Inflammatory macrophage treated with lipopolysaccharide for 4 hours (primary cell): Measurements from ENCODE around the gene CD93.

ENCODE experiments used
- DNase-seq: peaks from one replicate; pipeline ENCODE4 v3.0.0-alpha.2; 2020

Gene CD93

DNA sequence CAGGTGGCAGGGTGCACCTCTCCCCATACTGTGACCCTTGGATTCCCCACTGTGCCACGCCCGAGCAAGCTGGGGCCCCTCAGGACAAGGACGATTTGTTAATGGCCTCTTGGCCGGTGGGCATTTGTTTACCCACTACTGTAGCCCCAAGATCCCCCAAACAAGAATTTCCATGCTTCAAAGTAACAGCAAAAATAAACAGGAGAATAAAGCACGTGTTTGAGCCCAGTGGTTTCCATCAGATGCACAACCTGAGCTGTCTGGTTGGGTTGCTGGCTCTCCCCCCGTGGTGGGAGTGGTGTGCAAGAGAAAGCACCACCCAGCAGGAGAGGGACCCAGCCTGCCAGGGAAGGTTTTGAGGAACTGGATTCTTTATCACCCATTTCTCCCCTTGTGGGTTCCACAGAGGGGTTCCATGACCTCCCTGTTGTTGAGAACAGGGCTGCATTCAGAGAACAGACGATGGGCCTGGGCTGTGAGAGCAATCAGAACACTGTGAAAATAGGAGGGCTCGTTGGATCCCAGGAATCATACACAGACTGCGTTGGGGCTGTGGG lies 4.8 kb downstream of the CD93 start:
- DNase-seq, result no peak

DNA sequence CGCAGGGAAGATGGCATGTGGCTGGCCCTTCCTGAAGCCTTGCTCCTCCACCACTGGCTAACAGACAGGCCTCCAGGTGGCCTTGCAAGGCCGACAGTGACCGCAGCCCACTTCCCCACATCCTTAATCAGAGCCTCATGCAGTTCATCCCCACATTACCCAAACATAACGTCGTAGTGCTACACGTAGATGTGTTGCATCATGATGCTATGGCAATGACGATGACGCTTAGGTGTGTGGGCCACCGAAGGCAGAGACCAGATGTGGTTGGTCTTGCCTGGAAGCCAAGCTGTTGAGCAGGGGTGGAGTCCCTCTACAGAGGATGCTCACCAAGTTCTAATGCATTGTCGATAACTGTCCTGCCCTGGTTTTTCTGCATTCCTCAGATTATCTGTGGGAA lies 5.6 kb downstream of the CD93 start:
- no peak for DNase-seq

- no peak for DNase-seq
Observed at GRCh38 chr20:23079926-23080325, 6.2 kb downstream of the CD93 start.

- no peak for DNase-seq
Observed at GRCh38 chr20:23079016-23079351, 7.1 kb downstream of the CD93 start.

- peak; percentile 22 for DNase-seq
Observed at GRCh38 chr20:23078351-23079015, 7.6 kb downstream of the CD93 start.

GRCh38 chr20:23077277-23077676 lies 8.8 kb downstream of the CD93 start:
- DNase-seq, result no peak

GRCh38 chr20:23074052-23074451 lies 12.1 kb downstream of the CD93 start:
- DNase-seq, result no peak

- no peak for DNase-seq
Observed at GRCh38 chr20:23072892-23073586, 13.1 kb downstream of the CD93 start.

- no peak for DNase-seq
Observed at GRCh38 chr20:23071996-23072395, 14.1 kb downstream of the CD93 start.

- no peak for DNase-seq
Observed at GRCh38 chr20:23071398-23071797, 14.7 kb downstream of the CD93 start.

- DNase-seq, result no peak
Observed at GRCh38 chr20:23069108-23069507, 17.0 kb downstream of the CD93 start.

DNA sequence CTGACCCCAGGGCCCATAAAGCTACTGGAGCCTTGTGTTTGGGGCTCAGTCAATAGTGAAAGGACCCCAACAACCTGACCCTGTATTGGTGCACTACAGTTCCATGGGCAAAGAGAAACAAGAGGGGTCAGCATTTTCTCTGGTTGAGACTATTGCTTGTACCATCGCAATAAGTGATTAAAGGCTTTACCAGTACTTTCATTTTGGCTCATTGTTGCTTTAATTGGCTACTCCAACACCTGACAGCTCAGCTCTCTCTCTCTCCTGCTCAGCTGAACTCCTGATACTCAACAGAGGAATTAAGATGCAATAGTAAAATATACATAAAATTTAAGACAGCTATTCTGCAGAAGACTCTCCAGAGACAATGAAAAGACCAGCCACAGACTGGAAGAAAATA lies 17.8 kb downstream of the CD93 start:
- no peak for DNase-seq

DNA sequence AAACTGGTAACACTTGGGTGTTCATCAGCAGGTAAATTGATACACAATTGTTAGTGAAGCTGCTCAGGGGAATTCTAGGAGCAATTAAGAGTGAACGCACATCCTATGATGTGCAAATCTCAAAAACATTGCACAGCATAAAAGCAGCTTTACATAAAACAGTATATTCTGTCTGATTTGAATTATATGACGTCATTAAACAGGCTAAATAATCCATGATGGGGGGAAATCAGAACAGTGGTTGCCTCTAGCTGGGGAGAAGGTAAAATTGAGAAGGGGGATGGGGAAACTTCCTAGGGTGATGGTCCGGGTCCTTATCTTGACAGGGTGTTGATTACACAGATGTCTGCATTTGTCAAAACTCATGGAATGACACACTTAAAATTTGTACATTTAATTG lies 19.4 kb downstream of the CD93 start:
- no peak for DNase-seq

GRCh38 chr20:23065266-23066201 lies 20.6 kb downstream of the CD93 start:
- no peak for DNase-seq

DNA sequence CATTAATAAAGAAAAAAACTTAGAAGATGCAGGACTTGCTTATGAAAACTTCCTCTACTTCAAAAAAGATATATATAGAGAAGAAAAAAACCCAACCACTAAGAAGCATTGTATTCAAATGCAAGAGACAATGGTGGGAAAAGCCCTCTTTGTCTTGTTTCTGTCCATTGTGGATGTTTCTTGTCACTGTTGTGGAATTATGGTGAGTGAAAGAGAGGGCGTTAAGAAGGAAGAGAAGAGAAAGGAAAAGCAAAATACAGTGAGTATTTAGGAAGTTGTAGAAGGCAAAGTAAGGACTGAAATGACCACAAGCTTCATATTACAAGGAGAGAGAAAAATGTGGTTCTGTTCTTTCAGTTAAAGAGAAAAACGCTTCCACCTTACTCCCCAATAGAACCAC lies 22.5 kb downstream of the CD93 start:
- DNase-seq, result peak; percentile 44

DNA sequence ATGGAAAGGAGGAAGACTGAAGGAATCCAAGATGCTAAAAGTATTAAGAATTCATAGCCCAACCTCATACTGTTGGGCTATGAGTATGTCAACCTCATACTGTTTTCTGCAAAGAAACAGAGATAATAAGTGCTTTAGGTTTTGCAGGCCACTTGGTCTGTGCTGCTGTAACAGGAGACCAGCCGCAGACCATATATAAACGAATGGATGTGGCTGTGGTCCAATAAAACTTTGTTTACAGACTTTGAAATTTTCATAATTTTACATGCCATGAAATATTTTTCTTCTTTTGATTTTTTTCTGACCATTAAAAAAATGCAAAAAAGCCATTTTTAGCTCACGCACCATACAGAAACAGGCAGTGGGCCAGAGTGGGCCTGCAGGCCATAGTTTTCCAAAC lies 23.0 kb downstream of the CD93 start:
- no peak for DNase-seq

DNA sequence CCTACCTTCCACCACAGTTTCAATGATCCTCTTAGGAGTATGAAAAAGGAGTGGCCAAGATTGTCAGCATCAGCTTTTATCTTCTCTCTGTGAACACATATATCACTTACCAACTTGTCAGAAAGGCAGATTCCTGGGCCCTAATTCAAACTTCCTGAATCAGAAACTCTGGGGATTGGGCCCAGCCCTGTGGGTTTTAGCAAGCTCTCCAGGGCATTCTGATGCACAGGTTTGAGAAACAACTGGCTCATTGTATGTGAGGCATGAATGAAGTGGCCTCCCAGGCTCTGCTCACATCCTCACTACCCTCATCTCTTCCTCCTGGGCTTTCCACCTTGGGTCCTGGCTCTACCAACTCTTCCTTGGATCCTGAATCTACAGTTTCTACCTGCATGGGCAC lies 23.5 kb downstream of the CD93 start:
- DNase-seq, result no peak

DNA sequence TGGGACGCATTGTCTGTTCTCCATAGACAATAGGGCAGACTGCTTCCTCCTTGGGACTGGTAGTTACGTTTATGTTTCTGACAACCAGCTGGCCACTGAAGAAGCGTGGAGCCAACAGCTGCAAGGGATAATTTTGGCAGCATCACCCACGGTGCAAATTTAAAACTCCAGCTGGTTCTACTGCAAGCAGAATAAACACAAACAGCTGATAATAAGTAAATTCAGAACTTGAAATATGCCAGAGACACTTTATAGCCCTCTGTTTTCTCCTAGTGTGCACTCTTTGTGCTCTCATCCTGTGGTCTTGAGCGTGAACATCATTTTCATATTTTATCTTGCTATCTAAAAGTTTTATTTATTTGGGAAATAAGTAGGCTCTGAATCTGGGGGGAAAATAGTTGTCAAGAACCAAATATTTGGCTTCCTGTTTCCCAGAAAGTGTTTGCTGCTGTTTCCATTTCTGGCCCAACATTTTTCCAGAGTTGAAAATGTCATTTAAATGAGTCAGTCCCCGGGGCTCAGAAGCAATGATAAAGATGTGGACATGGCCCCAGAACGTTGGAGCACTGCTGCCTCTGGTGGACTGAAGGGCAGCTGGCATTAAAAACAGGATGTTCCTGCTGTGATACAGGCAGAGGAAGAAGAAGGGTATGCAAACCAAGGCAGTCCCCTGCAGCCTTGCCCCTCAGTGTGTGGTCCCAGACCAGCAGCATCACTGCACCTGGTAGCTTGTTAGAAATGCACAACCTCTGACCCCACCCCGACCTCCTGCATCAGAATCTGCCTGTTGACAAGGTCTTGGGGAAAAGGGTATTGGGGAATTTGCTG lies 24.2 kb downstream of the CD93 start:
- peak; percentile 69 for DNase-seq

DNA sequence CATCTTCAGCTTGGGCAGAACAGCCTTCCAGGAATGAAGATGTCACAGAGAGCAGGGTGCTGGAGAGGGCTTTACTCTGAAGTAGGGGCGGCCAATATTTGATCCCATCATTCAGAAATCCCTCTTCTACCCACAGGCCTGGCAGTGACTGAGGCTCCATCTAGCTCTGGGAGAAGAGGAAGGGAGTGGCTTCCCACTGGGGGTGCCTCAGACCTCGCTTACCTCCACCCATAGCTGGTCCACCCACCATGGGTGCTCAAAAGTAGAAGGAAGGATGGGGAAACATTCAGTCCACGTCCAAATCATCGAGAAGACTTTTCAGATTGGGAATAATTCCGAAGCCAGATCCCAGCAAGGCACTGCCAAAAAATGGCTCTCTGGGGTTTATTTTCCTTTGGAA lies 24.9 kb downstream of the CD93 start:
- DNase-seq, result no peak

DNA sequence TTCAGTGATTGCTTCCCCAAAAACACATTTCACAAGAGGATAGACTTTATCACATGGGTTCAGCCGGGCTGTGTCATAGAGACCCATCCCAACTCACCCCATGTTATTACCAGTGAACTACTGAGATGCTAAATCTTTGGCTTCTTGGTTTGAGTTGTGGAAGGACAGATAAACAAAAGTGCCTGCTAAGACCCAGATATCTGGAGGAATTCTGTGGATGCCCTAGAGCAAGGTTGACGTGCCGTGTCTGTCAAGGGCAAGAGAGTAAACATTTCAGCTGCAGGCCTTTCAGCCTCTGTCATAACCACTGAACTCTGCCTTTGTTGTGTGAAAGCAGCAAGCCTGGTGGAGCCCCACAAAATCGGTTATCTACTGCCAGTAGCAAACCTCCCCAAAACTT lies 25.5 kb downstream of the CD93 start:
- no peak for DNase-seq

DNA sequence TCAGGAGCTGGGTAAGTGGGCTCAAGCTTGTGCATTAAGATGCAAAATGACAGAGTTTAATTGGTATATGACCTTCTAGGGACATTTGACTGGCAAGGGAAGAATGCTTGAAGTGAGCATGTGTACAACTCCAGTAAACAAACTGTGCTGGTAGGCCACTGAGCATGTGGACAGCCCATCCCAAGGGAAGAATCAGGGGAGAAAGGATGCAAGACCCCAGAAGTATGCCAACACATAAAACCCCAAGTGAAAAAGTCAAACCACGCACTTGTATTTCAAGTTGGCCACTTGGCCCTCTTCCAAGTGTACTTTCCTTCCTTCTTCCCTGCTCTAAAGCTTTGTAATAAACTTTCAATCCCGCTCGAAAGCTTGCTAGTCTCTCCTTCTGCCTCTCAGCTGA lies 26.3 kb downstream of the CD93 start:
- no peak for DNase-seq

GRCh38 chr20:23059001-23059400 lies 27.1 kb downstream of the CD93 start:
- DNase-seq, result no peak

DNA sequence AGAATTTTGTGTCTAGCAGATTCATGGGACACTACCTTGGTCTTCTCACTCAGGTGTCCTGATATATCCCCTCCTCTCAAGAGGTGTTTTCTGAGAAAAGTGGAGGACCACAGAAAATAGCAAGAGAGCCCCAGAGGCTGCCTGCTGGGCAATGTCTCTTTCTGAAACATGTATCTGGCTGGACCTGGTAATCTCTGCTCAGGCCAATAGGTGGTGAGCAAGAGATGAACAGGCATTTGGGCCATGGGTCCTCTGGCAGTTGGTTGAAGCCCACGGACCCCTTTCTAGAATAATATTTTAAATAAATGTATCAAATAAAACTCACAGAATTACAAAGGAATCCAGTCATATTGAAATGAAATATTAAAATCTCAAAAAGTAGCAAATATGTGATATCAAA lies 27.9 kb downstream of the CD93 start:
- DNase-seq, result no peak
